K562 (cell line): ENCODE data around the gene MAPKAPK3. TPM values are rescaled to one million over a fixed set of nuclear protein-coding genes. Genes with fewer than 3 reads are reported as not detected.

Experiments
- ATF6 ChIP-seq: sonication (generic); formaldehyde crosslinking; IDR thresholded peaks from 2 replicates; pipeline ENCODE4 v1.4.0; 2020; ENCODE audit warnings: mild to moderate bottlenecking, missing genetic modification reagents
- CBFB ChIP-seq: sonication (generic); formaldehyde crosslinking; IDR thresholded peaks from 2 replicates; pipeline ENCODE4 v1.4.0; 2020; ENCODE audit warnings: mild to moderate bottlenecking, missing genetic modification reagents
- CREB3L1 ChIP-seq: fragments of 450-650 bp; IDR thresholded peaks from 2 replicates; pipeline ENCODE4 v1.6.1; 2014; ENCODE audit warnings: low read depth, mild to moderate bottlenecking, moderate library complexity, borderline replicate concordance
- IRF9 ChIP-seq: fragments of 450-650 bp; IDR thresholded peaks from 2 replicates; pipeline ENCODE4 v1.6.1; 2016; ENCODE audit warnings: missing biosample characterization, missing genetic modification characterization
- KDM1A ChIP-seq, 2 experiments: fragments of 450-650 bp; IDR thresholded peaks; 2 replicates each; pipeline ENCODE4 v1.6.1; 2016; ENCODE audit warnings: mild to moderate bottlenecking in 2 of 2
- MLX ChIP-seq, 2 experiments: fragments of 450-650 bp in 1 of 2; sonication (generic) in 1 of 2; formaldehyde crosslinking; conservative IDR thresholded peaks; 2 replicates each; pipeline versions ENCODE4 v1.4.0 to v1.8.1; 2020 to 2022; ENCODE audit warnings: mild to moderate bottlenecking in 1 of 2, missing genetic modification reagents in 1 of 2
- NFXL1 ChIP-seq: fragments of 450-650 bp; formaldehyde crosslinking; IDR thresholded peaks from 2 replicates; pipeline ENCODE4 v1.4.0; 2021; ENCODE audit warnings: mild to moderate bottlenecking
- NKRF ChIP-seq: fragments of 450-650 bp; IDR thresholded peaks from 2 replicates; pipeline ENCODE4 v1.6.1; 2016; ENCODE audit warnings: borderline replicate concordance
- RBBP5 ChIP-seq: fragments of 200-600 bp; sonication (generic); IDR thresholded peaks from 2 replicates; pipeline ENCODE4 v1.6.1; 2012; ENCODE audit warnings: borderline replicate concordance, mild to moderate bottlenecking, low read length, control low read depth, inconsistent platforms; ENCODE audit not compliant: insufficient read depth, poor library complexity, severe bottlenecking
- SMAD4 ChIP-seq: fragments of 250-450 bp; sonication (Bioruptor Pico); conservative IDR thresholded peaks from 2 replicates; pipeline ENCODE4 v1.8.0; 2021; ENCODE audit warnings: inconsistent platforms, mild to moderate bottlenecking, moderate library complexity
- SRSF3 ChIP-seq: fragments of 200-400 bp; formaldehyde crosslinking; IDR thresholded peaks from 2 replicates; pipeline ENCODE4 v1.6.1; 2016; ENCODE audit warnings: mild to moderate bottlenecking, low read length, moderate library complexity; ENCODE audit not compliant: insufficient read depth
- STAG1 ChIP-seq: sonication (generic); formaldehyde crosslinking; IDR thresholded peaks from 2 replicates; pipeline ENCODE4 v1.5.0; 2020; ENCODE audit warnings: missing genetic modification reagents, borderline replicate concordance
- TOE1 ChIP-seq, 2 experiments: fragments of 450-650 bp in 1 of 2; sonication (generic) in 1 of 2; formaldehyde crosslinking in 1 of 2; IDR thresholded peaks; 2 replicates each; pipeline versions ENCODE4 v1.7.1 to v1.8.0; 2016 to 2022; ENCODE audit warnings: borderline replicate concordance in 2 of 2, mild to moderate bottlenecking in 2 of 2, antibody characterized with exemption in 1 of 2, inconsistent platforms in 1 of 2, low read depth in 1 of 2, missing genetic modification reagents in 1 of 2, moderate library complexity in 1 of 2
- ZNF449 ChIP-seq: fragments of 250-450 bp; sonication (Bioruptor Pico); IDR thresholded peaks from 2 replicates; pipeline ENCODE4 v1.8.0; 2022; ENCODE audit warnings: moderate library complexity, mild to moderate bottlenecking, inconsistent platforms
- ZNF586 ChIP-seq: fragments of 450-650 bp; formaldehyde crosslinking; conservative IDR thresholded peaks from 2 replicates; pipeline ENCODE4 v1.4.0; 2020; ENCODE audit warnings: mild to moderate bottlenecking, moderate library complexity
- polyA plus RNA-seq, 8 experiments: library from polyadenylated mRNA; depleted of rRNA in 4 of 8; stranded (reverse) in 5 of 8; unstranded in 3 of 8; fragments of >200 nt; fragmentation: Nextera tagmentation in 2 of 8; fragmentation: Illumina TruSeq in 1 of 8; extraction: Ambion mirVana in 2 of 8; extraction: Trizol in 1 of 8; gene quantifications; 2 replicates each; pipeline versions ENCODE4 v1.2.1 to v1.2.3, GENCODE V29; 2011 to 2014; ENCODE audit warnings: inconsistent platforms in 1 of 8, missing spikeins in 1 of 8
- total RNA-seq, 7 experiments: library from RNA; depleted of rRNA in 6 of 7; stranded (reverse); fragments of >200 nt in 6 of 7; fragmentation: Illumina TruSeq in 2 of 7; extraction: Trizol in 2 of 7; gene quantifications; 2 replicates each; pipeline versions ENCODE4 v1.2.1 to v1.2.3, GENCODE V29; 2011 to 2021; ENCODE audit warnings: low replicate concordance in 1 of 7
- TF ChIP-seq, protein P1 (sequence below): fragments of 450-650 bp; IDR thresholded peaks from 2 replicates; pipeline ENCODE4 v1.6.1; 2016; ENCODE audit warnings: antibody characterized with exemption

The MAPKAPK3 gene
- total and polyA plus RNA-seq, 9 of the 15 experiments (the other 6 are each of a cell fraction or from before 2014, with no cell fraction given), result 8.0 to 56.4 (median 41.2) TPM

DNA sequence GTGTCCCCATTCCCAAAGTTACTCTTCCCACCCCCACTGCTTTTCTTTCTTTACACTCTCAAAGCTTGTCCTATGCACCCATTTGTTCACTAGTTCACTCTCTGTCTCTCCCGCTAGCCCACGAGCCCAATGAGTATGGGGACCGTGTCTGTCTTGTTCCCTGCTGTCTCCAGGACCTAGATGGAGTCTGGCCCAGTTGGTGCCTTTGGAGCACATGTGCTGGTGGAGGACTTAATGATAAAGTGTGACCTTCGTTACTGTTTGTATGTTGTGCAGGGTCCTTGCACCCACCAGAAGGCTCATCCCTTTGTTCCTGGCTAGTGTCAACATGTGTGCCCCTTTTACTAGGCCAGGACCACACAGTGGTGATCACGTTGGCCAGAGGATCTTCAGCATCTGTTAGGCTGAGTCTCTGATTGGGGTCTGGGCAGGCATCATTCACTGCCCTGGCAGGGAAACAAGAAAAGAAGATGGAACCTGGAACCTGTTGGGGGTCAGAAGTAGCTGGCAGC lies 12.8 kb upstream of the MAPKAPK3 start (continued):
- TF ChIP-seq ZNF586 (CRISPR knock-in tag) (no peak), STAG1 (CRISPR knock-in tag) (no peak), ZNF449 (CRISPR knock-in tag) (no peak), TOE1 (IDR thresholded peaks at IDR 0.05; ENCODE audit: borderline replicate concordance) (no peak), TOE1 (CRISPR knock-in tag; IDR thresholded peaks at IDR 0.05; ENCODE audit: borderline replicate concordance, low read depth) (no peak), KDM1A (IDR thresholded peaks at IDR 0.05) (no peak), CREB3L1 (no peak), SMAD4 (no peak), MLX (CRISPR knock-in tag; conservative IDR thresholded peaks at IDR 0.05) (no peak), NFXL1 (no peak), CBFB (CRISPR knock-in tag) (0 out of 2 replicates have a peak, but pooled peaks have one; percentile 15), ATF6 (CRISPR knock-in tag) (no peak), IRF9 (no peak), RBBP5 (no peak), NKRF (no peak), SRSF3 (no peak)
- TF ChIP-seq, protein P1, sequence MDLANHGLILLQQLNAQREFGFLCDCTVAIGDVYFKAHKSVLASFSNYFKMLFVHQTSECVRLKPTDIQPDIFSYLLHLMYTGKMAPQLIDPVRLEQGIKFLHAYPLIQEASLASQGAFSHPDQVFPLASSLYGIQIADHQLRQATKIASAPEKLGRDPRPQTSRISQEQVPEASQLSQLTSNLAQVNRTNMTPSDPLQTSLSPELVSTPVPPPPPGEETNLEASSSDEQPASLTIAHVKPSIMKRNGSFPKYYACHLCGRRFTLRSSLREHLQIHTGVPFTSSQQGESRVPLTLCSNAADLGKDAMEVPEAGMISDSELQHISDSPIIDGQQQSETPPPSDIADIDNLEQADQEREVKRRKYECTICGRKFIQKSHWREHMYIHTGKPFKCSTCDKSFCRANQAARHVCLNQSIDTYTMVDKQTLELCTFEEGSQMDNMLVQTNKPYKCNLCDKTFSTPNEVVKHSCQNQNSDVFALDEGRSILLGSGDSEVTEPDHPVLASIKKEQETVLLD, result no peak
